GM19238 (cell line): ENCODE measurements around the gene SLC6A13.

Source experiments
- DNase-seq: peaks from one replicate; pipeline ENCODE4 v3.0.0; 2011; ENCODE audit warnings: low spot score; ENCODE audit not compliant: insufficient read length

The SLC6A13 gene

DNA sequence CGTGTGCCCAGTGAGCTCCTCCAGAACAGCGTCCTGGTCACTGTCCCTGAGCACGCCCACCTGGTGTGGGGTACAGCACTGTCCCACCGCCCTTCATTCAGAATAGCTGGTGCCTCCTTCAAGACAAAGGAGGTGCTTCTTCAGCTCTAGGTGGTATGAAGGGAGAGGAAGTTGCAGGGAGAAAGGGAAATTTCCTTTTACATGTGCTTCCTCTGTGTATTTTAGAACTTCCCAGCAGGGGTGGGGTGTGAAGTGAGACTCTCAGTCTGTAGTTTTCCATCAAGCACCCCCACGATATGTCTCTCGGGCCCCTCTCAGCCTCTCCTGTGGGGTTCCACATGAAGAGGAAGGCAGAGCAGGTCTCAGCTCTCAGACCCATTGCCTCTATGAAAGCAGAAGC is 47.5 kb downstream of the SLC6A13 start:
- DNase-seq: no peak

DNA sequence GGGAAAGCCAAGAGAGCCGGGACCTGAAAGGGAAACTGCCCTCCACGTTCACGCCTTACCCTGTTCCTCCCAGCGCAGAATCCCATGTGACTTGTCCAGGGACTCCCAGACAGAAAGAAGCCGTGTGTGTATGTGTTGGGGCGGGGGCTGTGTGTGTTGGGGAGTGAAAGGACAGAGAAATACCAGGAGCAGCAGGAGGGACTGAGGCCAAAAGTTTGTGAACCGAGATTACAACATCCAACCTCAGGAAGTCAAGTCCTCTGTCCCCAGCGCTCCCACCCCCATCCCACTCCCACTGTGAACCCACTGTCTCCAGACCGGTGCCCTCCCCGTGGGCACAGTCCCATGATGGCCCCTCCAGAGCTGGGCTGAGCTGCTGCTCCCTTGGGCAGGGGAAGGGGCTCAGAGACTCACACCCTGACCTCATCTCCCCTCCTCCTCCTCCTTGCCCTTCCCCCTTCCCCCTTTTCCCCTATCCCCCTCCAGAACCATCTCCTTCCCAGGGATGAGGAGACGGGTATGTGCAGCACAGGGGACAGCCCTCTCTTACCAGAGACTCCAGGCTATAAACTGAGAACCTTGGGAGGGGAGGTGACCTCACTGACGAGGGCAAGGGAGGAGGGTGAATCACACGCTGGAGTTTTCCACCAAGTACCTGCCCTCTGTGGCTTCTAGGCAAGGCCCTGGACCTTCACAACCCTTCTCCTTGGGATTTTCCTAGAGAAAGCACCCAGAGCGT is 48.5 kb downstream of the SLC6A13 start, which contains the start of gene SLC6A12:
Gene SLC6A12, minus strand, starts transcription at position 155 of the 739 bp plus-strand sequence. CDS start 4,171 bp downstream, outside the sequence.
- no peak for DNase-seq

DNA sequence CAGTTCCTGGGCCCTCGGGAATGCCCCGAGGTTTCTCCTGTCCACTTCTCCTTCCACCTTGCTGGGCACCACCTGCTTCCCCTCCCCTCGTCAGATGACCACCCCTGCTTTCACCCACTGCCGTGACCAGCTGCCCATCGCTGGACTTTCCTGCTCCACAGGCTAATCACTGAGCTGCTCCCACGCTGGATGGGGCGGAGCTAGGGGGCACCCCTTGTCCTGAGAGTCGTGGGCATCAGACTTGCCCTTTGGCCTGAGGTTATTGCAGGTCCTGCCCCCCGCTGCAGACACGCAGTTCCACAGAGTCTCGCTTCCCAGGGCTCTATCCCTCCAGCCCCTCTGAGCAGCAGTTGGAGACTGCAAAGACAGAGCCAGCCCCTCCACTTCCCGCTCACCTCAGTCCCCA is 49.1 kb downstream of the SLC6A13 start:
- no peak for DNase-seq

DNA sequence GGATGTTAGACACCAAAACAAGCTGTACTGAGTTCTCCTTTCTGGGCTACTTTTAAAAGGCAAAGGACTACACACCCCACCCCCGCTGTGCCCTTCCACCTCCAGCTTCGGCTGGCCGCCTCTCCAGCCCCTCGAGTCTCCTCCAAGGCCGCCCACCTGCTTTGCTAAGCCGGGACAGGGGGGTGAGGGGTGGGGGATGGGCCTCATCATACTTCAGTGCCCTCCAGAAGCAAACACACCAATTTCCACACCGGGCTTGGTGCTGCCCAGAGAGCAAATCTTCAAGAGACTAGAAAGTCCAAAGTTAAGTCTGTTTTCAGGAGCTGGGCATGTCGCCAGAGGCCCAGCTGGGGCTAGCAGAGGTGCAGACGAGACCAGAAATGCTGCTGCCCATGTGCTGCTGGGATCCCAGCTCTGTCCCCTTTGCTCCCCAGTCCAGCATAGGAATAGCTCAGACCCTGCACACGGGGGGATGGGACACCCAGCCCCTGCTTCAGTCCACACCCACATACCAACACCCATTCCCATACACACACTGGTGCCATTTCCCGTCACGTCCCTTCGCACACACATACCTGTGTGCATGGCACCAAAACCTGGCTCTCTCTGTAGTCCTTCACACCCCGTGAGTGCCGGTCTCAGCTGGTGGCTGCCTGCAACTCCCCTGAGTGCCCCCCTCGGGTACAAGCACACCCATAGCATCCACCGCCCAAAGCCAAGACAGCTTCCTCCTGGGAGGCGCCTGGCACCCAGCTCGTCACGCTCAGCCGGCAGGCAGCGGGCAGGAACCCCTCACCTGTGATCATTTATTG is 49.7 kb downstream of the SLC6A13 start:
- no peak for DNase-seq

DNA sequence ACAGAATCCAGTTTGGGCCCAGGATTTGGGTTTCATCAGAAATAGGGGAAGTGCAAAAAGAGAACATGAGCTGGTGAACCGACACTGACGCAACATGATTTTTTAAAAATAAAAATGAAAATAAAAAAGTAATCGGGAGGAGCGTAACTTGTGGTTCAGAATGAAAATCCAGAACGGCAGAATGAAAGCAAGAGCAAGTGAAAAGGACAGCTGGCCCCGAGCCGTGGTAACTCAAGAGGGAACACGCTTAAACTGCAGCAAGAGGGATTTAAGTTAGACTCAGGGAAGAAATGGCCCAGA is 50.3 kb downstream of the SLC6A13 start:
- no peak for DNase-seq

DNA sequence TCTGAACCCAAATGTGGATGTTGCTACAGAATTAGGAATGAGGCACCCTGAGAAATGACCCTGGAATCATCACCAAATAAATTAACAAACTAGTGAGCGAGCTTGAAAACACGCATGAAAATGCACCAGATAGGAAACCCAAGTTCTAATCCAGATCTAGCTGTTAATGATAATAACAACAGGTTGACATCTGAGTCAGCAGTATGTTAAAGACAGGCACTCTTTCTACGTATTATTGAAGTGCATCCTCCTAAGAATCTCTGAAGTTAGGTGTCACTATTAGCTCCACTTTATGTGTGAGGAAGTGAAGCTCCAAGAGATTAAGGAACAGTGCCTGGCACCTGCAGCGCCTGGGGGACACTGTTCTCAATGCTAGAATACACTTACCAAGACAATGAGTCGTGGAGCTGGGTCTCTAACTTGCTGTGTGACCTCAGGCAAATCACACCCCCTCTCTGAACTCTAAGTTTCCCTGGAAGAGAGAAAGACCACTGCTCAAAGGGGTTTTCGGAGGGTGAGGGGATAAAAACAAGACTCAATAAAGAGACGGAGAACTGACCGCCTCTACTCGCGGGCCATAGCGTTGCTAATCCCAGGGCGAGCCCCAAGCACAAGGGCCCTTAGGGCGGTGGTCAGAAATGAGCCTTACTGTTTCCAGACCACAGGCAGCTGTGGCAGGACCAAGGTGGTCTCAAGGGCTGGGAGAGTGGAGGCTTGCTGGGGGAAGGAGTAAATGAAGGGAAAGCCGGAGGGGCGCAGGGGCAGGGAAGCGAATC is 50.8 kb downstream of the SLC6A13 start:
- no peak for DNase-seq

DNA sequence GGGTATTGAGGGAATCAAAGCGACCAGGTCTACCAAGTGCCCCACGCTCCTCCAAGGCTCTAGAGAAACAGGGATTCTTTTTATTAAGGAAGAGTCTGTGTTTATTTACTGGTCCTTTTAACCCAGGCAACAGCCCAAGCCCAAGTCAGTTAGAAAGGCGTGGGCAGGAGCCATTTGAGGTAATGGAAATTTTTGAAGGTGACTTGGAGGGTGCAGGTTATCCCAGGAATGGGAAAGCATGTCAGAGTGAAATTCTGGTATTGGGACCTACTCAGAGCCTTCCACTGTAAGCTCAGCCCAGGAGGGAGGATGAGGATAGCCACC is 51.5 kb downstream of the SLC6A13 start:
- no peak for DNase-seq

DNA sequence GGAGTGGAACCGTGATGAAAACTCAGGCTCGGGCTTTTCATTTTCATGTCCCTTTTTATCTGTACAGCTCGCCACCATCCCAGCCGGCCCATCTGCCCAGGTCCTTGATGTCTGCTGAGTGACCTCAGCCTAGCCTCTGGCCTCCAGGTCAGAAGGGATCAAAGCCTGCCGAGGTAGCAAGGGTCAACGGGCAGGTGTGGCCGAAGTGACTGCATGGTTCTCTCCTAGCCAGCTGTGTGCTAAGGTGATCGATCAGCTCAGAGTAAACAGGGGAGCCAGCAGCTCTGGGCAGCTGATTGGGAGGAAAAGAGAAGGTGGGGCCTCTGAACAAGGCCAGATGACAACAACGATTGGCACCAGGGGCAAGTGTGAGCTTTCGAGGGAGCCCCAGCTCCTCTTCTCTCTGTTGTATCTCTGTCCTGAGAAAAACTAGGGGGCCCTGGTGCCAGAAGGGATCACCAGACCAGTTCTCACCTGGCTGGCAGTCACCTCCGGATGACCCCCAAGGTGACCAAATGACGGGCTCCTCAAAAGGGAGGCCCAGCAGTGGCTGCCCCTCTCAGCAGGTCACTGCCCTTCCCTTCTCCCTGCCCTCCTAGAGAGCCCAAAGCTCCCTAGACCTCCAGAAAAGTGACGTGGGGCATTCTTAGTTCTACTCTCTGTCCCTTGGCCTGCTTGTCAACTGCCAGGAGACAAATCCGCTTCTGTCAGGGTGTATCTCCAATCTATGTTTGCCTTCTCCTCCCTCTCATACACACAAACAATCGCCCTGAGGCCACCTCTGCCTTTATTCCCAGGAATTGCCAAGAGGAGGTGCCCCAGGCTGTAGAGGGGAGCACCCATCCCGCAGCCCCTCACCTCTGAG is 52.1 kb downstream of the SLC6A13 start:
- no peak for DNase-seq

DNA sequence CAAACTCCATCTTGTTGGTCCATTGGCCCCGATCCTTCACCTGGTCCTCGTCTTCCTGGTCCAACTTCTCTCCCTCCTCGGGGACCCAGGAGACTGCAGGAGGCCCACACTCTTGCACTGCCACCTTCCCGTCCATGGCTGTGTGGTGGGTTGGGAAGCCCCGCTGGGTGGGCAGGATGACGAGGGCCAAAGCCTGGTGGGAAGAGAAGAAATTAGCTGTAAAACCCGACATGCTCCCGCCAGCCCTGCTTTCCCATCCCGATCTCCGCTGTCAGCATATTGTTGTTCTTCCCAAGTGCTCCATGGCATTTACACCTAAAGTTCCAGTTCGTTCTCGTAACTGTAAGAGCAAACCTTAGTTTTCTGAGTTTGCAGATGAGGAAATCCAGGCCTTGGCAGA is 52.8 kb downstream of the SLC6A13 start:
- DNase-seq: no peak

DNA sequence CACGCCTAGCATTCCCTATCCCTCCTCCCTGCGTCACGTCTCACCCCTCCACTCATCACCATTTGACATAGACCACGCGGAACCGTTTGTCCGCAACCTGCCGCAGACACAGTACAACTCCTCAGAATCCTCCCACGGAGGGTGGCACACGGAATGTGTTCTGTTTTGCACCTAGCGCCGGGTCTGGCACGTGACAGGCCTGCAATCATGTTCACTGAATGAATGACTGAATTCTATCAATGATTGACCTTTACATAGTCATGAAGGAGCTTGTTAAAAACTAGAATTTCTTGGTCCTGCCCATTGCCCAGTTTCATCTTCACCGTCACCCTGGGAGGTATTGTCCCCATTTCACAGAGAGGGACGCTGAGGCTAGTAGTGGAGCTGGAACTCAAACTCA is 53.4 kb downstream of the SLC6A13 start:
- no peak for DNase-seq

DNA sequence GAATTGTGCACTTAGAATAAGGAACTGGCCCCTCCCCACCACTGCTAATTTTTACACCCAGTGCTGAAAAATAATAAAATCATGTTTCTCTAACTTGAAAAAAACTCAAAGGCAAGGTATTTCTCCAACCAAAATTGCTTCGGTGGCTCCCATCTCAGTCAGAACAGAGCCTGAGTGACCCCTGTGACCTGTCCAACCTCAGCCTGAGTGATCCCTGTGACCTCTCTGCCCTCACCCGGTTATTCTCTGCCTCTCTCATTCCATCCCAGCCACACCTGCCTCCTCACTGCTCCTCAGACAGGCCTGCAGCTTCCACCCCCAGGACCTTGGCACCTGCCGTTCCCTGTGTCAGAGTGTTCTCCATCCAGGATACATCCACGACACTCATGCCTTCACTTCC is 53.8 kb downstream of the SLC6A13 start:
- no peak for DNase-seq

DNA sequence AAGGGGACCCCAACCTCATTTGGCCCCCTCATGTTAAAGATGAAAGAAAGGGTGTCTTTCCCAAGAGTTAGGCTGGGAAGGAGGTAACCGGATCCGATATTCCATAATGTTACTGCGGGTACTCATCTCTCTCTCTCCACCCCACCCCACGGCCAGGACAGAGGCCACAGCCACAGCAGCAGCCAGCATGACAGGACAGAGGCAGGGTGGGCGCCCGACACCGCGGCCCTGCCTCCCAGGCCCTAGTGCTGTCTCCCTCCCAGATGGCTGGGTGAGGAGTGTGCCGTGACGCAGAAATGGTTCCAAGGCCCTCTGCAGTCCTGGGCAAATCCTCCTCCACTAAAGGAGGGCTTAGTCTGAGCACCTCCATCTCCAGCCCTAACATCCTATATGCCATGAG is 54.8 kb downstream of the SLC6A13 start:
- DNase-seq: no peak

DNA sequence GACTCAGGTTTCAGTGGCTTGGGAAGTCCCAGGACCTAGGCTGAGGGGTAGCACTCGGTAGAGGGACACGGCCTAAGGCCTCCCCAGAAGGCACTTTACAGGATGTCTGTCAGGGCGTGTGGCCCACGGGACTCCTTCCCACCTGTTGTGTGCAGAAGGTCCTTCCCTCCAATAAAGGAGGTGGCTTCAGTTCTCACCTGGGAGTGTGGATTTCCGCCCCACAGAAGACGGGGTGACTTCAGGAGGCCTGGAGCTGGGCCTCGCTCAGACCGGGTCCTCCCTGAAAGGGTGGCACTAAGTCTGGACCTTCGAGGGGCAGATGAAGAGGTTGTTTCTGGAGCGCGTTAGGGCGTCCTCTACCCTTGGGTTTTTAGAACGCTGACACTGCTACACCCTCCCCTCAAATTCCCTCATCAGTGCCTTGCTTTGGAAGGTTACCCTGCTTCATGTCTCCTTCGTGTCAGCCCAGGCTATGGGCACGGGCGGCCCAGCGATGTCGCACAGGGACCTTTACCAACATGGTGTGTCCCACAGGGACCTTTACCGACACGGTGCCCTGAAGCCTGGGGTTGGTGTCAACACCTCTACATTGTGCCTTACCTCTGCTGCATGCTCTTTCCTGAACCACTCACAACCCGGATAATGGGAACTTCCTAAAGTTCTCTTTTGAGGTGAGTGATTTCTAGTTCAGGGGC is 55.7 kb downstream of the SLC6A13 start:
- DNase-seq: no peak

DNA sequence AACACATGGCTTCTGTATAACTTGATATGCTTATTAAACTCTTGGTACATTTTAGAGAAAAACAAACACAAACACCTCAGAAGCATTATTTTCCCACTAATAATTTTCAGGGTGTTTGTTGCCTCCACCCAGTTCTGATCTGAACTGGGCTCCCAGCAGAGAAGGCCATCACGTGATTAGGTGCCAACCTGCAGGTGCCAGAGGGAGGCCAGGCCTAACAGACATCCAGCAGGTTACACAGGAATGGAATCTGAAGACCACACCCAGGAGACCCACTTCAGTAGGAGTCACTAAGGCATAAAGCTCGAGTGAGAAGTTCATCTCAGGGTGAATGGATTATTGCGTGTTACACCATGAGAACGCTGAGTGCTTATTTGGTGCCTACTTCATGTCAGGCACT is 57.6 kb downstream of the SLC6A13 start:
- no peak for DNase-seq

DNA sequence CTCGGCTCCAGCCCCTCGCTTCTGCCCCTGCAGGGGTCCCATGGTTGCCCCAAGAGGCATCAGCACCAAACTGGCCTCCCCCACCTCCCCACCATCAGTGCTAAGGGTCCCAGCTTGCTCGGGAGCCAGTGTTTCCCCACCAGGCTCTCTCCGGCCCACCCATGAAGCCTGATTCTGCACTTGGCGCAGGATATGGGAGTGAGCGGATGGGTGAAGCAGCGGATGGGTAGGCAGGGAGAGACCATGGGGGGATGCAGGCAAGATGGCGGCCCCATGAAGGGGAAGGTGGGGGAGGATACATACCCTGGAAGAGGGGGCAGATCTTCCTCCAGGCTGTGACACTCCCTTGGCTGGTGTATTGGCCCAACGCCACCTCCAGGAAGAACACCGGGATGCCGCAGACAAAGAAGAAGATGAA is 58.4 kb downstream of the SLC6A13 start:
- no peak for DNase-seq

DNA sequence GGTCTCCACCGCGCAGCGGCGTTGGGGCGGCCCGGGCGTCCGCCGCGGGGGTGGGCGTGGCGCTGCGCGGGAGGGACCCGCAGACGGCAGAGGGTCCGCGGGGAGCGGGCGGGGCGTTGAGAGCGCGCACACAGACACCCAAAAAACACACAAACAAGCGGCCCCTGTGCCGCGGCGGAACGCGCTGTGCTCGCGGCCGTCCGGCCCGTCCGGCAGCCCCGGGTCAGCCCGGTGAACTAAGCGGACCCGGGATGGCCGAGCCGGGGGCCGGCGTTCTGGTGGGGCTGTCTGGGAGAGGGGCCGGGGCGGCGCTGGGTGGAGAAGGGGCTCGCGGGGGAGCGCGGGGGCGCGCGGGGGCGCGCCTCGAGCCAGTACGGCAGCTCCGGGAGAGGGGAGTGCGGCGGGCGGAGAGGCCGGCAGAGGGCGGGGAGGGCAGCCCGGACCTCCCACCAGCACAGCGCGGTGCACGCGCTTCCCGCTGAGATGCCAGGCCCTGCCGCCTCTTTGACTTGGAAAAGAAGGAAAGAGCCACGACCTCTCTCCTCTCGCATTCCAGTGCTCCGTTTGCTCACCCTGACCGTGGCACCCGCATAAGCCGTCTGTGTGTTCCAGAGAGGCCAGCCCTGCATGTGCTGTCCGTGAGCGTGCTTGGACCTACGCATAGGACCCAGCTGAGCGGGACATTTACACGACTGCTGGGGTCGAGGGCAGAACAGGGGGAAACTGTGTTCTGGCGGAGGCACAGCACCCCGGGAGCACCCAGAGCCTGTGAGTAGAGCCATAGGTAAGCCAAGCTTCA is 59.0 kb downstream of the SLC6A13 start:
- DNase-seq: no peak

DNA sequence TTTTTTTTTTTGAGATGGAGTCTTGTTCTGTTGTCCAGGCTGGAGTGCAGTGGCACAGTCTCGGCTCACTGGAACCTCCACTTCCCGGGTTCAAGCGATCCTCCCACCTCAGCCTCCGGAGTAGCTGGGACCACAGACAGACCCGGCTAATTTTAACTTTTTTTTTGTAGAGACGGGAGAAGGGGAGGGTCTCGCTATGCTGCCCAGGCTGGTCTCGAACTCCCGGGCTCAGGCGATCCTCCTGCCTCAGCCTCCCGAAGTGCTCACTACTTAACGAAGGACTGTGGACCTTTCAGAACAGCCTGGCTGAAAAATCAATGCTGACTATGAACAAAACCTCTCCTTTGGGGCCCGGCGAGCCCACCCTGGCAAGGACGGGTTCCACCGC is 59.6 kb downstream of the SLC6A13 start:
- DNase-seq: no peak

DNA sequence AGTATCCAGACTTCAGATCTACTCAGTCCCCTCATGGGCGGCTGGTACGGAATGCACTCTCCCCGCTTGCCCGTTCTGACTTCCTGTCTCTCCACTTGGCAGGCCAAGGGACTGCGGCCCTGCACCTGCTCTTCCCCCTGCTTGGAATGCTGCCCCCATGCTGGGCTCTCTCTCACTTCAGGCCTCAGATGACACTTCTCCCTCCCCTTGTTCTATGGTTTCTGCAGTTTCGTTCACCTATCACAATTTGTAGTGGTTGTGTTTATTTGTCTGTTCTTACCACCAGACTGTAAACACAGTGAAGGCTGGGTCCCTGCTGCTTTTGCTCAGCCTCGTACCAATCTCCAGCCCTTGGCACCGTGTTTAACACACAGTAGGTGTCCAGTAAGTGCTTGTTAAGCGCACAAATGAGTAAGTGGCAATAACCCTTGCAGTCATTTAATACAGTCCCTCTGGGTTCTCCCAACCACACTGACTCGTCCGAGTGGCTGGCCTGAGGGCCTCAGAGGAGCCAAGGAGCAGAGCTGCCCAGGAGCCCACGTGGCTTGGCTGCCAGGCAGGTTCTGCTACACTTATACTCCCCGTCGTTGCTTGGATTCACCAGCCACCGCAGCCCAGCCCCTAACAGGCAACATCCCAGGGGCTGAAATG is 60.4 kb downstream of the SLC6A13 start:
- DNase-seq: no peak

DNA sequence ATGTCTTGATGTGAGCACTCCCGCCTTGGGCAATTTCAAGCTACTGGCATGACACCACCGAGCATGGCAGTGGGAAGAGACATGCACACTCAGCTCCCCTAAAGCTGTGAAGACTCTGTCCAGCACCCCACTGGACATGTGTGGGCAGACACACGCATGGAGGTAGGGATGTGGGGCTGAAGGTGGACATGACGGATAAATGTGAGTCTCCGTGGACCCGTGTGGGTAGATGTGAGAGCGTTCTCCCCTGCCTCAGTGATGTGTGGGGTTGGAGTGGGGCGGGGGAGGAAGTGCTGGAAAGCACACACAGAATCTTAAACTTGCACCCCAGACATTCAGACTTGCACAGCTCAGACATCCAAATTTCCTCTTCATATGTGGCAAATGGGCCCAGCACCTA is 61.3 kb downstream of the SLC6A13 start:
- DNase-seq: no peak

DNA sequence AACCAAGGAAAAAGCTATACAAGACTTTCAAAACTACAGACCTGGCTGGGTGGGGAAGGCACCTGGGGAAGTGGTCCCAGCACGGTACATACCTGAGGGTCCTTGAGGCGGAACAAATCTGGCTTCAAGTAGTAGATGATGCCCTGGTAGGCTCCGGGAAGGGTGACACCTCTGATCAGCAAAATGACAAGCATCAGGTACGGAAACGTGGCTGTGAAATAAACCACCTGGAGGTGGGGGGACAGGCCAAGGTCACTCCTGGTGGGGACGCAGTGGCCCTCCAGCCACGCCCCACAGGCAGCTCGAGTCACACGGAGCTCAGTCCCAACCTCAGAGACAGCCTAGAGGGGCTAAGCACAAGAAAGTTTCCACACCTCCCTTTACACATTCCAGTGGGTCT is 63.9 kb downstream of the SLC6A13 start:
- no peak for DNase-seq
